Measurements from ENCODE around the gene CKS2. TPM values are rescaled to one million over a fixed set of nuclear protein-coding genes. Genes with fewer than 3 reads are reported as not detected.
"Not testable (repeated sequence)": the region's sequence is repeated elsewhere in the genome, so short reads cannot be mapped to it uniquely, and the experiment has no call there.

Gene CKS2
- total and polyA plus RNA-seq, 4 donors, result 5.4 to 14.9 (median 7.3) TPM

DNA sequence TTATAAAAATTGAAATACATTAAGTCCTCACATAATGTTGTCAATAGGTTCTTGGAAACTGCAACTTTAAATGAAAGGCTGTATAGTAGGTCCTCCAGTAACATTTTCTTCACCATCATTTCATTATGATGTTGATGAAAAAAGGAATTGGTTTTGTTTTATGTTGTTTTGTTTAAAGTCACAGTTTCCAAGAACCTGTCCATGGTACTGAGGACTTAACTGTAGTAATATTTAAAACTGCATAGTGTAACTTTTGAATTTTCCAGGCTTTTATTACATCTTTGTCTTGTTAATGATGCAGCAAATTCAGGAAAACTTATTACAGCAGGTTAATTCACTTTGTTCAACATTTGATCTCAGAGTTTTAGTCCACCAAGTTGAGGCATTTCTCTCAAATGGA is 18.9 kb downstream of the CKS2 start:
- Histone ChIP-seq H3K27me3 (ENCODE audit: control insufficient read depth in 1 of 2, insufficient read depth in 2 of 2, low read length in 1 of 2) (no peaks in the 10 kb centered on the region), H3K4me1 (ENCODE audit: control insufficient read depth in 1 of 2, insufficient read depth in 2 of 2, low read length in 2 of 2) (no peaks in the 10 kb centered on the region), H3K9me3 (ENCODE audit: control insufficient read depth, low read length) (no peaks in the 10 kb centered on the region), H3K4me3 (ENCODE audit: low read length in 2 of 2) (no peak overlapping the region), H3K27ac (ENCODE audit: low read depth in 1 of 2, low read length in 2 of 2) (no peak overlapping the region), H3K36me3 (ENCODE audit: control insufficient read depth in 1 of 2, insufficient read depth in 2 of 2, low read length in 1 of 2) (peaks cover 10 to 12% of the 10 kb centered on the region in 2 donors)
- DNase-seq (no peak), ATAC-seq (ENCODE audit: low FRiP score) (no peak)
- intact Hi-C loops (cut with DNase I), result no loop called here

DNA sequence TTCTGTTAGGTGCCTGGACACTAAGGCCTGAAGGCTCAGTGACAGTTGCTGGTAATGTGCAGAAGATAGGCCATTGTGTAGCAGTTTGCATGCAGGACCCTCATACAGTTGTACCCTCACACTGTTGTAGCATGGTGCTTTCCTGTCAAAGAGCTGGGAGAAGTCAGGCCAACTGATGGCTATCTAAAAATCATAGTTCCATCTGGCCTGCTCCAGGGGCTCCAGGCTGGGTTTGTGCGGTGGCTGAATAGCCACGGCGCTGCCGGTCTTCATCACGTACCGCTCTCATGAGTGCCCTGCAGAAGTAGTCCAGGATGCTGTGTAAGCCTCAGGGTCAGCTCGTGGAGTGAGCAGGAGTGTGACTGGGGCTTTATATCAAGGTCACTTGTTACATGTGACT is 19.5 kb downstream of the CKS2 start:
- Histone ChIP-seq H3K9me3 (ENCODE audit: control insufficient read depth, low read length) (no peaks in the 10 kb centered on the region), H3K4me1 (ENCODE audit: control insufficient read depth in 1 of 2, insufficient read depth in 2 of 2, low read length in 2 of 2) (no peaks in the 10 kb centered on the region), H3K36me3 (ENCODE audit: control insufficient read depth in 1 of 2, insufficient read depth in 2 of 2, low read length in 1 of 2) (peaks cover 10 to 12% of the 10 kb centered on the region in 2 donors), H3K4me3 (ENCODE audit: low read length in 2 of 2) (no peak overlapping the region), H3K27ac (ENCODE audit: low read depth in 1 of 2, low read length in 2 of 2) (no peak overlapping the region), H3K27me3 (ENCODE audit: control insufficient read depth in 1 of 2, insufficient read depth in 2 of 2, low read length in 1 of 2) (no peaks in the 10 kb centered on the region)
- intact Hi-C loops (cut with DNase I), result no loop called here
- WGBS, 2 donors, result 95% methylated on average over 7 of the region's 7 CpGs
- no peak for ATAC-seq (ENCODE audit: low FRiP score)
- DNase-seq, result no peak

DNA sequence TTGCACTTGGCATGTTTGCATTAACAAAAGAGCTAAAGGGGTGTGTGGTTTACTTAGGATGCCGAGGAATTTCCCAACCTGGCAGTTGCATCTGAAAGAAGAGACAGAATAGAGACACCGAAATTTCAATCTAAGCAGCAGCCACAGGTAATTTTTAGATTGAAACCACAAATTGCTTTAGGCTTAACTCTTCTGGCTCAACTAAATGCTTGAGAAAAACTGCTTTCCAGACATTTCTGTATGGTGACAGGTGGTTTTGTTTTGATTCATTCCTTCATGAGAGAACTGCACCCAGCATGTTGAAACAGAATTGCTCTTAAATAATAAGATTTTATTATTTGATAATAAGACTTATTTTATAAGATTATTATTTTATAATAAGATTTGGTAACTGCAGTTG is 28.8 kb downstream of the CKS2 start:
- H3K9me3 ChIP-seq (ENCODE audit: control insufficient read depth, low read length), result no peaks in the 10 kb centered on the region
- ATAC-seq (ENCODE audit: low FRiP score) (no peak), DNase-seq (no peak)
- no peak overlapping the region for H3K4me3 ChIP-seq (ENCODE audit: low read length in 2 of 2)
- peaks cover 2 to 3% of the 10 kb centered on the region in 2 donors for H3K36me3 ChIP-seq (ENCODE audit: control insufficient read depth in 1 of 2, insufficient read depth in 2 of 2, low read length in 1 of 2)
- no peaks in the 10 kb centered on the region for H3K27me3 ChIP-seq (ENCODE audit: control insufficient read depth in 1 of 2, insufficient read depth in 2 of 2, low read length in 1 of 2)
- no peak overlapping the region for H3K27ac ChIP-seq (ENCODE audit: low read depth in 1 of 2, low read length in 2 of 2)
- intact Hi-C loops (cut with DNase I), result loop anchor here in 1 of 2 donors (10.0 kb wide), 1 partner anchor 205 kb away; no protein-coding TSS in a partner anchor
- H3K4me1 ChIP-seq (ENCODE audit: control insufficient read depth in 1 of 2, insufficient read depth in 2 of 2, low read length in 2 of 2), result no peaks in the 10 kb centered on the region
- WGBS, 2 donors, result 89% methylated on average over 2 of the region's 2 CpGs

DNA sequence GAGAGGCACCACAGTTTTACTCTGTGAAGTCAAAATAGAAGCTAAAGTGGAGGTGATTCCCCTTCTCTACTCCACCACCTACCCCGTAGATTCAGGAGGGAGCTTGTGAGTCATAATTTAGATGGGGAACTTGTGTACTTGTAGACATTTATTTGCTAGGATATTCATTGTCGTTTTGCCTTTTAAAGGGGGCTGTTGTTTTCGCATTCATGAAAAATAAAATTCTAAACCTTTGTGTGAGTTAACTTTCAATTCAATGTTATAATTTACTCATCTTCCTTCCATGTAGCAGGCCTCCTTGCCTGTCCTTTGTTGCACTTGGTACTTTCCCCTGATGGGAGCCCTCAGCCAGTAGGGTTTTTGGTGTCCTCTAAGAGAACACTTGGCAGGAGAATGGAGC is 29.3 kb downstream of the CKS2 start:
- H3K4me3 ChIP-seq (ENCODE audit: low read length in 2 of 2), result no peak overlapping the region
- H3K9me3 ChIP-seq (ENCODE audit: control insufficient read depth, low read length), result no peaks in the 10 kb centered on the region
- no peak for ATAC-seq (ENCODE audit: low FRiP score)
- H3K4me1 ChIP-seq (ENCODE audit: control insufficient read depth in 1 of 2, insufficient read depth in 2 of 2, low read length in 2 of 2), result no peaks in the 10 kb centered on the region
- peaks cover 3% of the 10 kb centered on the region in 2 donors for H3K36me3 ChIP-seq (ENCODE audit: control insufficient read depth in 1 of 2, insufficient read depth in 2 of 2, low read length in 1 of 2)
- intact Hi-C loops (cut with DNase I), result loop anchor here in 1 of 2 donors (10.0 kb wide), 1 partner anchor 204 kb away; no protein-coding TSS in a partner anchor
- no peak for DNase-seq
- 87 to 95% methylated on average over 3 of the region's 3 CpGs for WGBS, 2 donors
- no peak overlapping the region for H3K27ac ChIP-seq (ENCODE audit: low read depth in 1 of 2, low read length in 2 of 2)
- no peaks in the 10 kb centered on the region for H3K27me3 ChIP-seq (ENCODE audit: control insufficient read depth in 1 of 2, insufficient read depth in 2 of 2, low read length in 1 of 2)

DNA sequence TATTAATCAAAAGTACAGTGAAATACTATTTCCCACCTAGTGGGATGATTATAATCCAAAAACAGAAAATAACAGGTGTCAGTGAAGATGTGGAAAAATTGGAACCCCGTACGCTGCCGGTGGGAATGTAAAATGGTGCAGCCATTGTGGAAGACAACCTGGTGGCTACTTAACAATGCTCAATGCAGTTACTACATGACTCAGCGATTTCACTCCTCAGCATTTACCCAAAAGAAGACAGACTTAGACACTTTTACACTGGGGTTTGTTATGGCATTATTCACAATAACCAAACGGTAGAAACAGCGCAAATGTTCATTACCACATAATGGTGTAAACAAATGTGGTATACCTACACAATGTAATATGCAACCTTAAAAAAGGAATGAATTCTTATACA is 31.2 kb downstream of the CKS2 start:
- no peak overlapping the region for H3K4me3 ChIP-seq (ENCODE audit: low read length in 2 of 2)
- no peak for DNase-seq
- no peak overlapping the region for H3K27ac ChIP-seq (ENCODE audit: low read depth in 1 of 2, low read length in 2 of 2)
- H3K36me3 ChIP-seq (ENCODE audit: control insufficient read depth in 1 of 2, insufficient read depth in 2 of 2, low read length in 1 of 2), result peaks cover 3 to 9% of the 10 kb centered on the region in 2 donors
- ATAC-seq (ENCODE audit: low FRiP score), result no peak
- H3K4me1 ChIP-seq (ENCODE audit: control insufficient read depth in 1 of 2, insufficient read depth in 2 of 2, low read length in 2 of 2), result no peaks in the 10 kb centered on the region
- H3K27me3 ChIP-seq (ENCODE audit: control insufficient read depth in 1 of 2, insufficient read depth in 2 of 2, low read length in 1 of 2), result no peaks in the 10 kb centered on the region
- intact Hi-C loops (cut with DNase I), result loop anchor here in 1 of 2 donors (10.0 kb wide), 1 partner anchor 203 kb away; no protein-coding TSS in a partner anchor
- WGBS, 2 donors, result 96 to 97% methylated on average over 6 of the region's 6 CpGs
- H3K9me3 ChIP-seq (ENCODE audit: control insufficient read depth, low read length), result no peaks in the 10 kb centered on the region

DNA sequence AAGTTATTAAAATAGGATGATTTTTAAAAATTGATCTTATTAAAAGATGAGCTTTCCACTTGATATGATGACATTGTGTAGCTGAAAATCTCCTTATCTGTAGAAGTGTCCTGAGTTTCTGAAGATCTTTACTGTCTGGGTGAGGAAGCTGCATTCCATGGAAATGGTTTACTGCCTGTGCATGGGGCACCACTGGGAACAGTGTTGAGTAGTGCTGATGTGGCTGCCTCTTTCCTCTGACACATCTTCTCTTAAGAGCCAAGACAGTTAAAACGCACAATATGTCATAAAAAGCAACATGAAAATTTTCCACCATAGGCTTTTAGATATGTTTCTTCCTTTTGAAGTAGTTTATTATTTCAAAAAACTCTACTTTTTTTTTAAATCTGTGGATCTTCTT is 32.0 kb downstream of the CKS2 start:
- Histone ChIP-seq H3K27me3 (ENCODE audit: control insufficient read depth in 1 of 2, insufficient read depth in 2 of 2, low read length in 1 of 2) (no peaks in the 10 kb centered on the region), H3K9me3 (ENCODE audit: control insufficient read depth, low read length) (no peaks in the 10 kb centered on the region), H3K4me3 (ENCODE audit: low read length in 2 of 2) (no peak overlapping the region), H3K36me3 (ENCODE audit: control insufficient read depth in 1 of 2, insufficient read depth in 2 of 2, low read length in 1 of 2) (peaks cover 3 to 11% of the 10 kb centered on the region in 2 donors), H3K27ac (ENCODE audit: low read depth in 1 of 2, low read length in 2 of 2) (no peak overlapping the region), H3K4me1 (ENCODE audit: control insufficient read depth in 1 of 2, insufficient read depth in 2 of 2, low read length in 2 of 2) (no peaks in the 10 kb centered on the region)
- no peak for DNase-seq
- intact Hi-C loops (cut with DNase I), result loop anchor here in 1 of 2 donors (10.0 kb wide), 1 partner anchor 202 kb away; no protein-coding TSS in a partner anchor
- 97 to 100% methylated on average over 1 of the region's 1 CpG for WGBS, 2 donors
- ATAC-seq (ENCODE audit: low FRiP score), result no peak

DNA sequence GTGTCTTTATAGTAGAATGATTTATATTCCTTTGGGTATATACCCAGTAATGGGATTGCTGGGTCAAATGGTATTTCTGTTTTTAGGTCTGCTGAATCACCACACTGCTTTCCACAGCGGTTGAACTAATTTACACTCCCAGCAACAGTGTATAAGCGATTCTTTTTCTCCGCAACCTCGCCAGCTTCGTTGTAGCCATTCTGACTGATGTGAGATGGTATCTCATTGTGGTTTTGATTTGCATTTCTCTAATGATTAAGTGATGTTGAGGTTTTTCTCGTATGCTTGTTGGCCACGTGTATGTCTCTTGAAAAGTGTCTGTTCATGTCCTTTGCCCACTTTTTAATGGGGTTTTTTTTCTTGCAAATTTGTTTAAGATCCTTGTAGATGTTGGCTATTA is 32.8 kb downstream of the CKS2 start:
- H3K36me3 ChIP-seq (ENCODE audit: control insufficient read depth in 1 of 2, insufficient read depth in 2 of 2, low read length in 1 of 2), result peaks cover 3 to 14% of the 10 kb centered on the region in 2 donors
- not testable (repeated sequence) for H3K4me1 ChIP-seq (ENCODE audit: control insufficient read depth in 1 of 2, insufficient read depth in 2 of 2, low read length in 2 of 2); H3K9me3 ChIP-seq (ENCODE audit: control insufficient read depth, low read length); ATAC-seq (ENCODE audit: low FRiP score); H3K27ac ChIP-seq (ENCODE audit: low read depth in 1 of 2, low read length in 2 of 2); H3K27me3 ChIP-seq (ENCODE audit: control insufficient read depth in 1 of 2, insufficient read depth in 2 of 2, low read length in 1 of 2); H3K4me3 ChIP-seq (ENCODE audit: low read length in 2 of 2); DNase-seq
- 89 to 94% methylated on average over 7 of the region's 7 CpGs for WGBS, 2 donors
- intact Hi-C loops (cut with DNase I), result loop anchor here in 1 of 2 donors (10.0 kb wide), 1 partner anchor 201 kb away; no protein-coding TSS in a partner anchor

DNA sequence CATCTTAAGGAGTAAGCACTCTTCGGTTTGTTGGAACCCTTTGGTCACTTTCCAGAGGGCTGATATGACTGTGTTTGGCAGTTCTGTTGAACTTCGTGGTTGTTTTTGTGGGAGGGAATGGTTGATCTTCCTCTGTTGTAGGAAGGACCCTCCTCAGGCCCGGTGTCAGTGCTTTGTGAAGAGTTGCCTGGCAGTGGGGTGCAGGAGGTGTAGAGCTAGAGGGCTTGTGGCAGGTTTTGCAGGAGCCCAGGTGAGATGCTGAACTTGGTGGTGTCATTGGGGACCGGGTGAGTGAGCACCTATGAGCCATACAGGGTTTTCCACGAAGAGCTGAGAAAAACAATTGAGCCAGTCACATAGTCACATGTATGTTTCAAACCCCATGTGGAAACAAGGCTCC is 34.5 kb downstream of the CKS2 start:
- Histone ChIP-seq H3K27me3 (ENCODE audit: control insufficient read depth in 1 of 2, insufficient read depth in 2 of 2, low read length in 1 of 2) (no peaks in the 10 kb centered on the region), H3K9me3 (ENCODE audit: control insufficient read depth, low read length) (no peaks in the 10 kb centered on the region), H3K4me1 (ENCODE audit: control insufficient read depth in 1 of 2, insufficient read depth in 2 of 2, low read length in 2 of 2) (no peaks in the 10 kb centered on the region), H3K4me3 (ENCODE audit: low read length in 2 of 2) (no peak overlapping the region), H3K27ac (ENCODE audit: low read depth in 1 of 2, low read length in 2 of 2) (no peak overlapping the region), H3K36me3 (ENCODE audit: control insufficient read depth in 1 of 2, insufficient read depth in 2 of 2, low read length in 1 of 2) (peaks cover 6 to 24% of the 10 kb centered on the region in 2 donors)
- ATAC-seq (ENCODE audit: low FRiP score), result no peak
- 96 to 97% methylated on average over 5 of the region's 5 CpGs for WGBS, 2 donors
- DNase-seq, result no peak
- intact Hi-C loops (cut with DNase I), result loop anchor here in 1 of 2 donors (10.0 kb wide), 1 partner anchor 199 kb away; no protein-coding TSS in a partner anchor

DNA sequence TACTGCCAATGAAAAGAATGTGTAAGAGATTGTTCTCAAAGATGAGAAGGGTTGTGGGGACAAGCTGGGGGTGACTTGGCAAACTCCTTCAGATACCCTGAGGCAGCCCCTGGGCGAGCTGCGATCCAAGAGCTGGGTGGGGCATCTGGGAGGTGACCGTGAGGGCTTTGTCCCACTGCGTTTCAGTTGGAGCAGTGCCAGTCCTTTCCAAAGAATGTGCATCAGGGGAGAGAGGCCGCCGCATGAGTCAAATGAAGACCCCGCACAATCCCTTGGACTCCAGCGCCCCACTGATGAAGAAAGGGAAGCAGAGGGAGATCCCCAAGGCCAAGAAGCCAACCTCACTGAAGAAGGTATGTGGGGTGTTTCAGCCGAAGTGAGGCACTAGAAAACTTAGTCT is 35.7 kb downstream of the CKS2 start:
- Histone ChIP-seq H3K27ac (ENCODE audit: low read depth in 1 of 2, low read length in 2 of 2) (no peak overlapping the region), H3K27me3 (ENCODE audit: control insufficient read depth in 1 of 2, insufficient read depth in 2 of 2, low read length in 1 of 2) (no peaks in the 10 kb centered on the region), H3K9me3 (ENCODE audit: control insufficient read depth, low read length) (no peaks in the 10 kb centered on the region), H3K4me3 (ENCODE audit: low read length in 2 of 2) (no peak overlapping the region), H3K4me1 (ENCODE audit: control insufficient read depth in 1 of 2, insufficient read depth in 2 of 2, low read length in 2 of 2) (no peaks in the 10 kb centered on the region), H3K36me3 (ENCODE audit: control insufficient read depth in 1 of 2, insufficient read depth in 2 of 2, low read length in 1 of 2) (peaks cover 6 to 30% of the 10 kb centered on the region in 2 donors)
- WGBS, 2 donors, result 83 to 85% methylated on average over 9 of the region's 9 CpGs
- ATAC-seq (ENCODE audit: low FRiP score) (no peak), DNase-seq (no peak)
- intact Hi-C loops (cut with DNase I), result loop anchor here in 1 of 2 donors (10.0 kb wide), 1 partner anchor 198 kb away; no protein-coding TSS in a partner anchor

All from aorta (tissue), 5 donors.